ENCODE data around the gene XKRX.

DNA sequence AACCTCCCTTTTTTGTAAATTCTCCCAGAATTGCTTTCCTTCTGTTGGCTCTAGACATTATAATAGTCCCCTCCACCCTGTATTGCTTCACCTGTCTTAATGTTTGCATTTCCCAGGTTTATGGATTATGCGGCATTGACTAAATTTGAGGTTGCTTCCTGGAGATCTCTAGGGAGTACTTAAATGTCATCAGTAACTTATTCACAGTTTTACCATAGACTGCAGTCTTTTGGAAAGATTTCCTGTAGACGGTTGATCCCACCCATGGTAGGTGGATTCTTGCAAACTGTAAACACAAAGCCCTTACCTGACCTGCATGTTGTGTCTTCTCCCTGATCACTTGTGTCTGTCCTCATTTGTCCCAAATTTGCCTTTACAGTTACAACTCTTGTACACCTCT, 48.3 kb downstream of the XKRX start:
- no peak for TF ChIP-seq POLR2AphosphoS5 (IDR thresholded peaks at IDR 0.05; ENCODE audit: low read depth, low read length)
- TF ChIP-seq POLR2A (IDR thresholded peaks at IDR 0.05; ENCODE audit: low read depth, low read length): no peak
- no peak for TF ChIP-seq TAF1 (IDR thresholded peaks at IDR 0.05; ENCODE audit: borderline replicate concordance, low read depth, low read length)

Data from GM12892 (cell line).